NB4 (cell line): ENCODE data around the gene MRFAP1.

Experiments used
- CTCF ChIP-seq: IDR thresholded peaks from one replicate; pipeline ENCODE4 v1.5.1; 2012; ENCODE audit warnings: low read depth, low read length
- MAX ChIP-seq: IDR thresholded peaks from 2 replicates; pipeline ENCODE4 v1.6.1; 2011; ENCODE audit warnings: low read depth, low read length
- MYC ChIP-seq: IDR thresholded peaks from 2 replicates; pipeline ENCODE4 v1.6.1; 2011; ENCODE audit warnings: low read depth, low read length
- POLR2A ChIP-seq: IDR thresholded peaks from 2 replicates; pipeline ENCODE4 v1.6.1; 2011; ENCODE audit warnings: mild to moderate bottlenecking; ENCODE audit not compliant: insufficient read length; ENCODE audit errors: extremely low read depth

- TF ChIP-seq MAX = peak; percentile 79
- peak; percentile 21 for TF ChIP-seq CTCF
- peak; percentile 51 for TF ChIP-seq POLR2A
- TF ChIP-seq MYC = no peak; the same call in none of the 2 replicates
Measured at GRCh38 chr4:6688879-6689505, 48.5 kb downstream of the MRFAP1 start.
